GM12878 (cell line): ENCODE results near the gene FGFR2.

ENCODE experiments used
- ATF2 ChIP-seq: IDR thresholded peaks from 2 replicates; pipeline ENCODE4 v1.6.1; 2012; ENCODE audit warnings: low read length, inconsistent platforms
- BRCA1 ChIP-seq: IDR thresholded peaks from 2 replicates; pipeline ENCODE4 v1.6.1; 2011; ENCODE audit warnings: low read depth, low read length, improper control_type of control experiment
- CREB1 ChIP-seq: IDR thresholded peaks from 2 replicates; pipeline ENCODE4 v1.6.1; 2012; ENCODE audit warnings: low read depth, mild to moderate bottlenecking, inconsistent platforms
- CTCF ChIP-seq, 3 experiments: IDR thresholded peaks in 2 of 3; conservative IDR thresholded peaks in 1 of 3; 2 replicates each; pipeline ENCODE4 v1.5.1; 2011; ENCODE audit warnings: low read depth in 3 of 3, low read length in 3 of 3, mild to moderate bottlenecking in 3 of 3, control low read depth in 2 of 3, moderate library complexity in 2 of 3, inconsistent platforms in 1 of 3, mixed read lengths in 1 of 3; ENCODE audit not compliant: control insufficient read depth in 2 of 3, insufficient read depth in 1 of 3; ENCODE audit errors: extremely low read depth in 1 of 3
- GABPA ChIP-seq: IDR thresholded peaks from 2 replicates; pipeline ENCODE4 v1.6.1; 2014; ENCODE audit warnings: antibody characterized with exemption, low read depth, mild to moderate bottlenecking, inconsistent platforms
- MAX ChIP-seq: IDR thresholded peaks from 2 replicates; pipeline ENCODE4 v1.6.1; 2012; ENCODE audit warnings: low read depth, low read length, improper control_type of control experiment
- NR2C2 ChIP-seq: IDR thresholded peaks from 2 replicates; pipeline ENCODE4 v1.6.1; 2011; ENCODE audit warnings: borderline replicate concordance, low read depth; ENCODE audit not compliant: control insufficient read depth, insufficient read length
- POLR2A ChIP-seq: IDR thresholded peaks from 2 replicates; pipeline ENCODE4 v1.6.1; 2011; ENCODE audit warnings: low read depth, mild to moderate bottlenecking, low read length
- POLR2AphosphoS5 ChIP-seq: IDR thresholded peaks from 2 replicates; pipeline ENCODE4 v1.6.1; 2011; ENCODE audit warnings: mild to moderate bottlenecking, low read length, inconsistent platforms
- PRDM15 ChIP-seq: fragments of 450-650 bp; formaldehyde crosslinking; IDR thresholded peaks from 2 replicates; pipeline ENCODE4 v1.4.0; 2020; ENCODE audit warnings: mild to moderate bottlenecking, moderate library complexity
- SMC3 ChIP-seq: IDR thresholded peaks from 2 replicates; pipeline ENCODE4 v1.6.1; 2011; ENCODE audit warnings: low read length, improper control_type of control experiment, borderline replicate concordance
- ZSCAN29 ChIP-seq: fragments of 450-650 bp; IDR thresholded peaks from 2 replicates; pipeline ENCODE4 v1.6.1; 2017; ENCODE audit warnings: mild to moderate bottlenecking, moderate library complexity

- TF ChIP-seq POLR2A (no peak), ATF2 (no peak), CTCF (IDR thresholded peaks at IDR 0.05 in 2 of 3, conservative IDR thresholded peaks at IDR 0.05 in 1 of 3; ENCODE audit: control insufficient read depth in 2 of 3, extremely low read depth in 1 of 3, insufficient read depth in 1 of 3, low read depth in 3 of 3, low read length in 3 of 3) (no peak), ZSCAN29 (no peak), BRCA1 (no peak), CREB1 (no peak), NR2C2 (no peak), POLR2AphosphoS5 (no peak), MAX (no peak), GABPA (no peak), SMC3 (no peak), PRDM15 (CRISPR knock-in tag) (no peak)
Measured at GRCh38 chr10:121462955-121463354, 135.3 kb downstream of the FGFR2 start.
